GM21447 (cell line): Measurements from ENCODE around the gene KRTAP1-4.
"Not testable (repeated sequence)": the region's sequence is repeated elsewhere in the genome, so short reads cannot be mapped to it uniquely, and the experiment has no call there.

Source experiments
- ATAC-seq: cut with Tn5 transposase; IDR thresholded peaks from one replicate; pipeline ENCODE4 v1.9.1; 2021; ENCODE audit not compliant: unreplicated experiment

KRTAP1-4 gene, protein sequence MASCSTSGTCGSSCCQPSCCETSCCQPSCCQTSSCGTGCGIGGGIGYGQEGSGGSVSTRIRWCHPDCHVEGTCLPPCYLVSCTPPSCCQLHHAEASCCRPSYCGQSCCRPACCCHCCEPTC

DNA sequence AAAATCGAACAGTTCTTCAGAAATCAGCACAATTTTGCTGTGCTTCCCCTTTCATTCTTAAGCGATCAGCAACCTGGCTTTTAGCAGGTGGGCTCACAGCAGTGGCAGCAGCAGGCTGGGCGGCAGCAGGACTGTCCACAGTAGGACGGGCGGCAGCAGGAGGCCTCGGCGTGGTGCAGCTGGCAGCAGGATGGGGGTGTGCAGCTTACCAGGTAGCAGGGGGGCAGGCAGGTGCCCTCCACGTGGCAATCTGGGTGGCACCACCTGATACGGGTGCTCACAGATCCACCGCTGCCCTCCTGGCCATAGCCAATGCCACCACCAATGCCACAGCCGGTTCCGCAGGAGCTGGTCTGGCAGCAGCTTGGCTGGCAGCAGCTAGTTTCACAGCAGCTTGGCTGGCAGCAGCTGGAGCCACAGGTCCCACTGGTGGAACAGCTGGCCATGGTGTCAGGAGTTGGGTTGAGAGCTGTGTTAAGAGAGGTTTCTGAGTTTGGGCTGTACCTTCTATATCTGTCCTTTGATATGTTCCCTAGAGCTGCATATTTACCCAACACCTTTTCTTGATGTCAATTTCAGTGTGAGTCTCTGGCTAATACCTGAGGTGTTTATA, at the start of gene KRTAP1-4:
Gene KRTAP1-4, minus strand, starts transcription at position 563 of the 613 bp plus-strand sequence. Its CDS starts 117 bp downstream, at position 446.
- no peak for ATAC-seq

DNA sequence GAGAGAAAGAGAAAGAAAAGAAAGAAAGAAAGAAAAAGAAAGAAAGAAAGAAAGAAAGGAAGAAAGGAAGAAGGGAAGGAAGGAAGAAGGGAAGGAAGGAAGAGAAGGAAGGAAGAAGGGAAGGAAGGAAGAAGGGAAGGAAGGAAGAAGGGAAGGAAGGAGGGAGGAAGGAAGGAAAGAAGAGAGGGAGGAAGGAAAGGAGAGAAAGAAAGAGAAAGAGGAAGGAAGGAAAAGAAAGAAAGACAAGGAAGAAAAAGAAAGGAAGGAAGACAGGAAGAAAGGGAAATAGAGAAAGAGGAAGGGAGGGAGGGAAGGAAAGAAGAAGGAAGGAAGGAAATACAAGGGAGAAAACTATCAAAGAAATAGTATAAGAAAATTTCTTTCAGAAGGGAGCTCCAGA, 46.8 kb upstream of the KRTAP1-4 start:
- ATAC-seq = no peak

DNA sequence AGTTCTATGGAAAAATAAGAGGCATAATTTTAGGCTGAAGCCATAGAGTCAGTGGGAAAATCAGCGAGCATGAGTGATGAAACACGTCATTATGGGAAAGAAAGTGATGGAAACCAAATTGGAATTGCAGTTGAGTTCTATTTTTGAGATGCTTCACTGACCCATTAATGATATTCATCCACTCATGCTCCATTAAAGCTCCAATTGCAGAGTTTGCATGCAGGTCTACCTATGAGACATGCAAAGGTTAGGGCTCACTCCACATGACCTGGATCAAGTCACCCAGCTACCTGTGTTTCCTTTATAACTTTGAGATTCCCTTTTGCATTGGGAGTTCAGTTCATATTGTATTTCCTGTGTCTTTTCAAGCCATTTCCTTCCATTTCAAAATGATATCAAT, 43.7 kb upstream of the KRTAP1-4 start:
- ATAC-seq = no peak

DNA sequence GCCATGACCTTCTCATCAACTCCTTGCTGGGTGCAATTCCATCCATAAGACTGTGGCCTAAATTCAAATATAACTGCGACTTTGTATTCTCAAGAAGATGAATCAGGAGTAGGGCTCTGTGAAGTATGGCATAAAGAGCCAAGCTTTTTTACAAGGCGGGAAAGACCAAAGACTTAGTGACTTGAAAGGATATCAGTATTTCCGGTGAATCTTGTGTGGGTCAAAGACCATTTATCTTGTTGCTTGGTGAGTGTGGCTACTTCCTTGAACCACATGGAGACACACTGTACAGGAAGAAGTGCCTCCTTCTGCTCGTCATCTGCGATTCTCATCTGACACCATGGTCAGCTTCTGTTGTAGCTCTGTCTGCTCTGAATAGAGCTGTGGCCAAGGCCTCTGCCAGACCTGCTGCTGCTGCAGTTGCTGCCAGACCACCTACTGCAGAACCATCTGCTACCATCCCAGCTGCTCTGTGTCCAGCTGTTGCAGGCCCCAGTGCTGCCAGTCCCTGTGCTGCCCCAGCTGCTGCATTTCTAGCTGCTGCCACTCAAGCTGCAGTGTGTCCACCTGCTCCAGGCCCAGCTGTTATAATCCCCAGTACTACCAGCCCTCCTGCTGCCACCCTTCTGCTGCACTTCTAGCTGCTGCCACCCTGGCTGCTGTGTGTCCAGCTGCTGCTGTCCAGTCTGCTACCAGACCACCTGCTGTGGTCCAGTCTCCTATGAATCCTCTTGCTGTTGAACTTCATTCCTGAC, 41.8 kb upstream of the KRTAP1-4 start:
- no peak for ATAC-seq

DNA sequence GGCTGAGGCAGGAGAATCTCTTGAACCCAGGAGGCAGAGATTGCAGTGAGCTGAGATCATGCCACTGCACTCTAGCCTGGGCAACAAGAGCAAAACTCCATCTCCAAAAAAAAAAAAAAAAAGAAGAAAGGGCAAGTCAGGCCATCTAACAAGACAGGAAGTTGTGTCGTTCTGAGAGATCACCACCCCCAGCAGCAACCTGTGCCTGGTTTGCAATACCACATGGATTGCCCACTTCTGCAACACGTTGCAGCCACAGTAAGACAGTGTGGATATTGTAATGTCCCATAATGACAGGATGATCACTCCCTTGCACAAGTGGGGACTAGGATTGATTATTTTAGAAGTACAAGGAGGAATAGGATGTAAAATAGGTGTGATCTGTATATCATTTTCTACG, 39.0 kb upstream of the KRTAP1-4 start:
- ATAC-seq = no peak

DNA sequence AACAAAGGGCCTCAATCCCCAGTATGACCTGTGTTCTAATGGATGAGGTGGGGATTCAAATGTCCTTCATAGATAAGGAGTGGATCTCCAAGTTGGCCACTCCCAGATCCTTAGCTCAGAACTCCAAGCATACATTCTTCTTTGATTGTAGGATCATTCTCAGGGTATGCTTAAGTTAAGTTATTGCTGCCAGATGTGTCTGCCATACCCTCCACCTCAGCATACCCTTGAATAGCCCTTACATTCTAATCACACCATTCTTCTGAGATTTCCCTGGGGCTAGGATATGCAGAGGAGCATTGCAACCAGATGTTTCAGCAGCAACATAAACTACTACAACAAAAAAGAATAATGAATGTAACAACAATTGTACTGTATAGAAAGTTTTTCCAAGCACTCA, 37.3 kb upstream of the KRTAP1-4 start:
- no peak for ATAC-seq

DNA sequence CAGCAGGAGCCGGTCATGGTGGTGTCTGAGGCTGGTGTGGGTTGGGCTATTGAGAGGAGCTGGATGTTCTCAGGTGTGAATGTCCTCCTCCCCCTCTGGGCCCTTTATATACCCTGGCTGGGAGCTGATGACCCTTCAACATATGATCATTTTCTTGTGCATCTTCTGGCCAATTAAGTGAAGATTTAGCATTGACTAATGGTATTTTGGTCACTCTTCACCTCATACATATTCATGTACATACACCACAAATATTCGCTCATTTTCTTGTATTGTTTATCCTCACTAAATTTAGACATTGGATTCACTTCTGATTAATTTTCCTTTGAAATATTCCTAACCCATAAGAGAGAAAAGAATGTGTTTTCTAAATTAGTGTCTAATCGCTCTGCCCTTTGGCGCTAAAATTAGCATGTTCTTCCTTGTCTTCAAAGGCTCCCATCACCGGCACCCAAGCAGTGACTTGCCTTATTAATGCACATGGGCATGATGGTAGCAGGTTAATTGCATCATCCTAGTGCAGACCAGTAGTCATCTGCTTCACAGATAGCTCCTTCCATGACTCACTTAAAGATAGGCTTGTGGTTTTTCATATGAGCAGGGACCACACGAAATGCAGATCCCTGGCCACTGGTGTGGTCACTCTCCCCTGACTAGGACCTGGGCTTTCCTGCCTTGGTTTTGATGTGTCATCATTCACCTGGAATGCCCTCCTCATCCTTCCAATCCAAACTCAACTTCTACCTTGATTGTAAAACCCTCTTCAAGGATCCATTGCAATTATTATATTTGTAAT, 36.0 kb upstream of the KRTAP1-4 start, which contains the start of gene KRTAP2-4:
Gene KRTAP2-4, minus strand, starts transcription at position 51 of the 796 bp plus-strand sequence. Its CDS starts 34 bp downstream, at position 17.
- ATAC-seq = no peak

DNA sequence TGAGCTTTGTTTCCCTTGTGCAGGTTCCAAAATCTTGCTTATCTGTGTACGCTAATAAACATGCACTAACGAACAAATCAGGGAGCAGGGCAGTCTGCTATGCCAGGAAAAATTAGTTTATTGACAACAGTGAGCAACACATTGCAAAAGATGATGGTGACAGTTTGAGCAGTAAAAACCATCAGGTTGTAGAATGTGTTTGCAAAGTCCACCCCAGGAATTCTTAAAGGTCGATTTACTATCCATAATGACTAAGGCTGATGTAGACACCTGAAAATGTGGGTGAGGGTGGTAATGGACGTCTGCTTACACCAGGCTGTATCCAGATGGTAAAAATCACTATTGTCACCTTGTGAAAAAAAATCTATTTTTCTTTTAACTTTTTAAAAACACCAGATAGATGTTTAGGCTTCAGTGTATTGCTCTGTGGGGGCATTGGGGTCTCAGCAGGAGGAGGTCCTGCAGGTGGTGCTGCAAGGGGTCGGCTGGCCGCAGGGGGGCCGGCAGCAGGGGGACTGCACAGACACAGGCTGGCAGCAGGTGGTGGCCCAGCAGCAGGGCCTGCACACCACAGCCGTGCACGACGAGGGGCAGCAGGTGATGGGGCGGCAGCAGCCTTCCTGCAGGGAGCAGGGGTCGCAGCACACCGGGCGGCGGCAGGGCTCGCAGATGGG, 35.2 kb upstream of the KRTAP1-4 start:
- not testable (repeated sequence) for ATAC-seq

DNA sequence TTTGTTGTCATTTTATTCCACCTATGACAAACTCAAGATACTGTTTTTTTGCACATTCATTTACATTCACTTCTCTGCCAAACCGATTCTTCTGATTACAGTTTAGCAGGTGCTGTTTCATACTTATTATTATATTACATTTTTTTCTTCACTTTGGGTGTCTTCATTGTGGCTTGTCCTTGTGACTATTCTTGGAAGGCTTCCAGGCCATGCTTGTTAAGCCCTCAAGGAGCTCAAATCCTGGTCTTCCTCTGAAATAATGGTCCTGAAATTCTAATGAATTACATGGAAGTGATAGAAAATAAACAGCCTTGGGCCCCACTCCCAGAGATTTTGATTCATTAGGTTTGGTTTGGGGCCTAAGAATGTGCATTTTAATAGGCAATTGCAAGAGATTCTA, 34.3 kb upstream of the KRTAP1-4 start:
- no peak for ATAC-seq

DNA sequence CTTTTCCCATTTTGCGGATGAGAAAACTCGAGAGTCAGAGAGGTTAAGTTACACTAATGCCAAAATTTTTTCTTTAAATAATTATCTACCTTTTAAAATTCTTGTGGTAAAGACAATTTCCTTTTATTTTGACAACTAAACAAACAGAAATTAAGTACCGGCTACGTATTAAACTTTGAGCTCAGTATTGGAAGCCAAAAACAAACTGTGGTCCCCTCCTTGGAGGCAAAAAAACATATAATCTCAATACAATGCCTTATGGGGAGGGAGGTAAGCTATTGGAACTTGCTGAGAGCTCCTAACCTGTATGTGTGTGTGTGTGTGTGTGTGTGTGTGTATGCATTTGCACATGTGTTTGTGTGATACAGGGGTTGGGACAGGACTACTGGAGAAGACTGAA, 33.5 kb upstream of the KRTAP1-4 start:
- no peak for ATAC-seq

DNA sequence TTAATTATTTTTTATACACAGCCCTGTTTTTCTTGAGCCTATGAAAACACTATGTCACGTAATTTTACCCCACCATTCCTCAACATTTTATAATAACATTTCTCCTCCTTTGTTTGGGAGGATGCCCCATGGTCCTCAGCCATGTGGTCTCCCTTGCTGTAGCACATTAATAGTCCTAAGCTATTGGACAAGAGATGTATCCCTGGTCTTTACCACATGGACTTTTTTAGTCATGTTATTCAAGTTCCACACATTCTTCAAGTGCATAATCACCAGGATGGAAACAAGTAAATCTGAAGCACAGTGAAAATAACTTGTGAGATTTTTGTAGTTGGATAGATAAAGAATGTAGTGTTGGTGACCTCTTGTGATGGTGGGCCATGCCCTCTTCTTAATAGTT, 32.0 kb upstream of the KRTAP1-4 start:
- ATAC-seq = no peak

DNA sequence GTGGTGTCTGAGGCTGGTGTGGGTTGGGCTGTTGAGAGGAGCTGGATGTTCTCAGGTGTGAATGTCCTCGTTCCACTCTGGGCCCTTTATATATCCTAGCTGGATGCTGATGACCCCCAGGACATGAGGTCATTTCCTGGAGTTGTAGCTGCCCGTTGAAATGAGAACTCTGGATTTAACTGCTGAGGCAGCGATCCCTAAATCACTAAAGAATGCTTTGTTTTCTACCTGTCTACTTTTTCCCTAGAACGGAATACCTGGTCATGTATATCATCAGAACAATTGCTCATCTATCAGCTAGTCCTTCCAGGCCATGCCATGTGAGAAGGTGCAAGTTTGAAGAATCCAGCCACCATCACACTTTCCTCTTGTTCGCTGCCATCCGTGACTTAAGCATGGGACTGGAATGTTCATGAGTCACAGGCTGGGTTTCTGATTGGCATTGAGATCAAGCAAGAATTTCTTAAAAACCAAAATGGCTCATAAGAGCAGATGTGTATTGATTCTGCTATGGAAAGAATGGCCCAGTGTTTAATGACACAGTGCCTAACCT, 30.1 kb upstream of the KRTAP1-4 start, which contains the start of gene KRTAP2-3:
Gene KRTAP2-3, minus strand, starts transcription at position 63 of the 553 bp plus-strand sequence. CDS start 64 bp downstream, outside the sequence.
- ATAC-seq = no peak

DNA sequence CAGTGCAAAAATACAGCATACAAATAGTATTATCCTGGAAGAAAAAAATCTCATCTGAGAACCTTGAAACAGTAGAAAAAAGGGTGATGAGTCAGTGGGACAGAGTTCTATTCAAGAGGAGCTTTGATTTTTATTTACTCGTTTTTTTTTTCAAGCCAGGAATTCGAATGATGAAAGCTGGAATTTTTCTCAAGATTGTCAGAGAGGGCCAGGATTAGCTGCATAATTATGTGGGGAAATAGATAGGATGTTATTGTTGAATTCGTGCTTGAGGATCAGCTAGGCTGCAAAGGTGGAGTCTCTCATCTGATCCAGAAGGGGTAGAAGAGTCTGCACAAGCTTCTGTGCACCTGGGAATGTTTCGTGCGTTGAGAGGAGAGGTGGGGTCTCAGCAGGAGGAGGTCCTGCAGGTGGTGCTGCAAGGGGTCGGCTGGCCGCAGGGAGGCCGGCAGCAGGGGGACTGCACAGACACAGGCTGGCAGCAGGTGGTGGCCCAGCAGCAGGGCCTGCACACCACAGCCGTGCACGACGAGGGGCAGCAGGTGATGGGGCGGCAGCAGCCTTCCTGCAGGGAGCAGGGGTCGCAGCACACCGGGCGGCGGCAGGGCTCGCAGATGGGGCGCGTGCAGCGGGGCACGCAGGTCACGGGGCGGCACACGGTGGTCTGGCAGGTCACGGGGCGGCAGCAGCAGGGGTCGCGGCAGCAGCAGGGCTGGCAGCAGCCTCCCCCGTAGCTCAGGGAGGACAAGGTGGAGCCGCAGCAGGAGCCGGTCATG, 29.5 kb upstream of the KRTAP1-4 start:
- ATAC-seq = not testable (repeated sequence)

DNA sequence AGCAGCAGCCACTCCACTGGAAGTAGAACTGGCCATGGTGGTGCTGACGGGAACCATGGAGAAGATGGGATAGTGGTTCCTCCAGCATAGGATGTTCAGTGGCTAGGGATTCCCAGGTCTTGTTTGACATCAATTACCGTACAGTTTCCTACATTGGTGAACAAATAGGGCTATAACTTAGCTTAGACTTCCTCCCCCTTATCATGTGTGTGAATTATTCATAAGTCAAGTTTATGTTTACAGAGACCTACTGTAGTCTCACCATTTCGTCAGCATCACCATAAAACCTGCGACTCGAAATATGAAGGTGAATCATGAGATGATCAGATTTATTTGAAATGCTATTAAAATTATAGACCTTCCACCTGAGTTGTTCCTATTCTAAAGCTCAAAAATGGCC, 28.7 kb upstream of the KRTAP1-4 start:
- ATAC-seq = no peak

DNA sequence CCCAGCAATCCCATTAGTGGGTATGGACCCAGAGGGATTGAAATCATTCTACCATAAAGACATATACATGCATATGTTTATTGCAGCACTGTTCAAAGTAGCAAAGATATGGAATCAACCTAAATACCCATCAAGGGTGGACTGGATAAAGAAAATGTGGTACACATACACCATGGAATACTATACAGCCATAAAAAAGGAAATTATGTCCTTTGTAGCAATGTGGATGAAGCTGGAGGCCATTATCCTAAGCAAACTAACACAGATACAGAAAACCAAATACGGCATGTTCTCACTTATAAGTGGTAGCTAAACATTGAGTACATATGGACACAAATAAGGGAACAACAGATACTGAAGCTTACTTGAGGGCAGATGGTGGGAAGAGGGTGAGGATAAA, 27.6 kb upstream of the KRTAP1-4 start:
- ATAC-seq = no peak

DNA sequence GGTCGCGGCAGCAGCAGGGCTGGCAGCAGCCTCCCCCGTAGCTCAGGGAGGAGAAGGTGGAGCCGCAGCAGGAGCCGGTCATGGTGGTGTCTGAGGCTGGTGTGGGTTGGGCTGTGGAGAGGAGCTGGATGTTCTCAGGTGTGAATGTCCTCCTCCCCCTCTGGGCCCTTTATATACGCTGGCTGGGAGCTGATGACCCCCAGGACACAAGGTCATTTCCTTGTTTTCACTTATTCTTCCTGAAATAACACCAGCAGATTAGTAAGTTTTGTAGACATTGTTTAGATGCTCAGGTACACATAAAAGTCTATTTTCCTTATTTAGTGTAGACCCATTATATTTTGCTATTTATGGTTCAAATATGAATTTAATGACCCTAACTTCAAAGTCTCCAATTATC, 25.1 kb upstream of the KRTAP1-4 start, which contains the start of gene KRTAP2-2:
Gene KRTAP2-2, minus strand, starts transcription at position 101 of the 400 bp plus-strand sequence. Its CDS starts 19 bp downstream, at position 82.
- not testable (repeated sequence) for ATAC-seq

DNA sequence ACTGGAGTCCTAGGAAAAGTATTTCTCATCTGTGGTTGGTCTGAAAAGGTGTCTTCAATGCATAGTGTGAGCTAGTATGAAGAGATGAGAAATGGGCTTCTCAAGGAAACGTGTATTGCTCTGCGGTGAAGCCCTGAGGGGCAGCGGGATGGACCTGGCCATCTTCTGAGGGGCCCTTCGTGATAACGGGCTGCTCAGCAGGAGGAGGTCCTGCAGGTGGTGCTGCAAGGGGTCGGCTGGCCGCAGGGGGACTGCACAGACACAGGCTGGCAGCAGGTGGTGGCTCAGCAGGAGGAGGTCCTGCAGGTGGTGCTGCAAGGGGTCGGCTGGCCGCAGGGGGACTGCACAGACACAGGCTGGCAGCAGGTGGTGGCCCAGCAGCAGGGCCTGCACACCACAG, 24.6 kb upstream of the KRTAP1-4 start:
- not testable (repeated sequence) for ATAC-seq

DNA sequence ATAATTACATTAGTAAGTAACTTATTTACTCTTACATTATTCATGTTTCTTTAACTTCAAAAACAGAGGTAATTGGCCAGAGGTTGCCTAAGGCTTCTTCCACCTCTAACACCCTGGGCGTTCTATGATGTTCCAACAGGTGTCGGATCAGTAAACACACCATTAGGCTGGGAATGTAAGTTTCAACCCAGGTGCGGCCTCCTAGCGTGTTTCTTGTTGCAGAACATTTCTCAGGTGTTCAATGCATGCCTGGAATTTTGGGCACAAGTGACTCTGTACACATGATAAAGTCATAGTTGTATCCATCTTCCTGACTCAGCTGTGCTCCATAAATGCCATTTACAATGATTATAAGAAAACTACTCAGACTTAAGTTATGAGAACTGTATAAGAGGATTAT, 24.0 kb upstream of the KRTAP1-4 start:
- ATAC-seq = no peak

DNA sequence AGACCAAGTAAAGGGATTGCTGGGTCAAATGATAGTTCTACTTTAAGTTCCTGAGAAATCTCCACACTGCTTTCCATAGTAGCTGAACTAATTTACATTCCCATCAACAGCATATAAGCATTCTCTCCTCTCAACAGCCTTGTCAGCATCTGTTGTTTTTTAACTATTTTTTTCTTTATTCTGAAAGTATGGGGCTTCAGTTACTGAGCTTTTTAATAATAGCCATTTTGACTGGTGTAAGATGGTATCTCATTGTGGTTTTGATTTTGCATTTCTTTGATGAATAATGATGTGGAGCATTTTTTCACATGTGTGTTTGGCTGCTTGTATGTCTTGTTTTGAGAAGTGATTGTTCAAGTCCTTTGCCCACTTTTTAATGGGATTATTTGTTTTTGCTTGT, 22.6 kb upstream of the KRTAP1-4 start:
- ATAC-seq = no peak

DNA sequence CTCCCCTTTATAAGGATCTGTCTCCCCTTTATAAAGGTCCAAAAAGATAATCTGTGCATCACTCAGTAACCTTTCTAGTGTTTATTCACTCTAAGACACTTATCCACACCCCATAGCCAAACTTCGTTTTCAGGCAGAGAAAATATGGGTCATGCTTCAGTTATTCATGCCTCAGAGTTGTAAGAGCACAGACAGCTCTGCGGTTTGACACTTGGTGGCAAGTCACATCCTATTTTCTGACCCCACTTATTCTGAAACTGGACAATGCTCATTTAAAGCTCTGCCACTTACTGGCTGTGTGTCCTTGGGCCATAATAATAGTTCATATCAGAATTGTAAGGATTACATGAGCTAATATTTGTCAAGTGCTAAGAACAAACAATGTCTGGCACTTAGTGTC, 19.1 kb upstream of the KRTAP1-4 start:
- ATAC-seq = no peak
